ENCODE data around the gene CHTF8. TPM values are rescaled to one million over a fixed set of nuclear protein-coding genes. Genes with fewer than 3 reads are reported as not detected.

CHTF8 gene
- polyA plus RNA-seq (2011; rRNA removed) (128 and 161 TPM in 2 replicates), polyA minus RNA-seq (2011; rRNA and poly(A)+ RNA removed) (97.8 and 154 TPM in 2 replicates)

- no peak for TF ChIP-seq CTCF (IDR thresholded peaks at IDR 0.05; ENCODE audit: insufficient read depth, low read depth, low read length)
- DNase-seq (ENCODE audit: low read depth): no peak
- H3K4me3 ChIP-seq (ENCODE audit: low read depth, low read length): peak within 1 kb of the TSS; percentile 98
- ChIA-PET CTCF (interaction anchor here (0.6 to 2.4 kb wide), 7 partner anchors 9 to 605 kb away, joined by 3 to 7 read pairs (median 4); no protein-coding TSS in a partner anchor), POLR2A (interaction anchor here (0.6 kb wide), 2 partner anchors 35 to 309 kb away, joined by 4 to 15 read pairs; no protein-coding TSS in a partner anchor)
- no peaks in the 10 kb centered on the region for H3K36me3 ChIP-seq (ENCODE audit: control insufficient read depth, insufficient read depth, low read length)
- H3K27me3 ChIP-seq (ENCODE audit: control insufficient read depth, insufficient read depth, low read length): no peaks in the 10 kb centered on the region
Measured at GRCh38 chr16:69132424-69133252, at the start of gene CHTF8, which contains the start of gene UTP4. Gene CHTF8 (minus strand): TSS chr16:69132588. CDS start chr16:69121458, 11,130 bp downstream. Gene UTP4 (plus strand): TSS chr16:69132649. CDS start chr16:69133460, 811 bp downstream.

DNA sequence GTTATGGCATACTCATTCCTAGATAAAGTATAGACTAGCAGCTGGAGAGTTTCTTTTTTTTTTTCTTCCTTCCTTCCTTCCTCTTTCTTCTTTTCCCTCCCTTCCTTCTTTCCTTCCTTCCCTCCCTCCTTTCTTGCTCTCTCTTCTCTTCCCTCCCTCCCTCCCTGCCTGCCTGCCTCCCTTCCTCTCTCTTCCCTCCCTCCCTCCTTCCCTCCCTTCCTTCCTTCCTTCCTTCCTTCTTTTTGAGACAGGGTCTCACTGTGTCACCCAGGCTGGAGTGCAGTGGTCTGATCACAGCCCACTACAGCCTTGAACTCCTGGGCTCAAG is 47.6 kb upstream of the CHTF8 start:
- no peak for DNase-seq (ENCODE audit: low read depth)
- no peak for TF ChIP-seq CTCF (IDR thresholded peaks at IDR 0.05; ENCODE audit: insufficient read depth, low read depth, low read length)
- H3K27me3 ChIP-seq (ENCODE audit: control insufficient read depth, insufficient read depth, low read length): no peaks in the 10 kb centered on the region
- H3K4me3 ChIP-seq (ENCODE audit: low read depth, low read length): no peak overlapping the region
- CTCF ChIA-PET: interaction anchor here (0.8 to 1.5 kb wide), 5 partner anchors 9 to 107 kb away, joined by 3 to 6 read pairs (median 3); no protein-coding TSS in a partner anchor
- POLR2A ChIA-PET: no interaction called here
- no peaks in the 10 kb centered on the region for H3K36me3 ChIP-seq (ENCODE audit: control insufficient read depth, insufficient read depth, low read length)

DNA sequence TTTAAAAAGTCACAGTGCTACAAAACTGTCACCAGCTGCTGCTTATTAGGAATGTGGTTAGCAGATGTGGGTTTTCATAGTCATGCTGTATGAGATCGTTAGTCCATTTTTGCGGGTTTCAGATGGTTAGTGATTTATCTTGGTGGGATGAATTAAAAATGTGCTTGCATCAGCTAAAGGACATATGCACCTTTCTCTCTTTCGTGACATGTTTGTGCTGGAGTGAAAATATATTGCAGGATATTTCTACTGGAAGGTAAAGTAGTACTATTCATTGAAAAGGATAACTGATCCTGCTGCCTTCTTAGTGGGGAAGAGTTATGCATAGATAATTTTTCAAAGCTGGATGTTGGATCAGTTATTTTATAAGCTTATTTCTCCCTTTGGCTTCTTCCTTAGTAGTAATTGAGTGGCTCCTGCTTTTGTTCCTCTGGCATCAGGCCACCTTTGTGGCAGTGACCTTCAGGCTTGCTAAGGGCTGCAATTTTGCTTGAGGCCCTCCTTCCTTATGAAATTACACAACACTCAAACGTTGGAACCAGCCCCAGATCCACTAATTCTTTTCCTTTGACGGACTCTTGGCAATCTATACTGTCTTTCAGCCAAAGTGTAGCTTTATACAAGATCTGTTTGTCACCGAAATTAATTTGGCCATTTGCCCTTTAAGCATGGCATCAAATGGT is 47.1 kb upstream of the CHTF8 start:
- H3K27me3 ChIP-seq (ENCODE audit: control insufficient read depth, insufficient read depth, low read length): no peaks in the 10 kb centered on the region
- POLR2A ChIA-PET: interaction anchor here (0.5 to 0.7 kb wide), 2 partner anchors 71 to 116 kb away, joined by 3 to 5 read pairs; no protein-coding TSS in a partner anchor
- CTCF ChIA-PET: interaction anchor here (0.7 to 1.5 kb wide), 7 partner anchors 9 to 724 kb away, joined by 3 to 6 read pairs (median 3); no protein-coding TSS in a partner anchor

GRCh38 chr16:69176033-69176800 is 43.8 kb upstream of the CHTF8 start:
- Histone ChIP-seq H3K36me3 (ENCODE audit: control insufficient read depth, insufficient read depth, low read length) (no peaks in the 10 kb centered on the region), H3K27me3 (ENCODE audit: control insufficient read depth, insufficient read depth, low read length) (no peaks in the 10 kb centered on the region), H3K4me3 (ENCODE audit: low read depth, low read length) (no peak overlapping the region)
- ChIA-PET CTCF (interaction anchor here (0.6 to 1.3 kb wide), 3 partner anchors 15 to 109 kb away, joined by 3 to 4 read pairs (median 4); no protein-coding TSS in a partner anchor), POLR2A (no interaction called here)
- DNase-seq (ENCODE audit: low read depth): peak; percentile 56
- TF ChIP-seq CTCF (IDR thresholded peaks at IDR 0.05; ENCODE audit: insufficient read depth, low read depth, low read length): no peak

More for the DNA sequence above, 47.1 kb upstream of the CHTF8 start:
- DNase-seq (ENCODE audit: low read depth): peak; percentile 69
- TF ChIP-seq CTCF (IDR thresholded peaks at IDR 0.05; ENCODE audit: insufficient read depth, low read depth, low read length): no peak
- no peaks in the 10 kb centered on the region for H3K36me3 ChIP-seq (ENCODE audit: control insufficient read depth, insufficient read depth, low read length)
- H3K4me3 ChIP-seq (ENCODE audit: low read depth, low read length): no peak overlapping the region

Data from BJ (cell line).